ENCODE data around the gene OSBPL5. TPM values are rescaled to one million over a fixed set of nuclear protein-coding genes. Genes with fewer than 3 reads are reported as not detected.
A peak's percentile ranks its signal among the peaks of the same experiment; 100 is the strongest.

OSBPL5 gene
- total and polyA plus RNA-seq, 11 donors = 10.1 to 27.7 (median 16.4) TPM

DNA sequence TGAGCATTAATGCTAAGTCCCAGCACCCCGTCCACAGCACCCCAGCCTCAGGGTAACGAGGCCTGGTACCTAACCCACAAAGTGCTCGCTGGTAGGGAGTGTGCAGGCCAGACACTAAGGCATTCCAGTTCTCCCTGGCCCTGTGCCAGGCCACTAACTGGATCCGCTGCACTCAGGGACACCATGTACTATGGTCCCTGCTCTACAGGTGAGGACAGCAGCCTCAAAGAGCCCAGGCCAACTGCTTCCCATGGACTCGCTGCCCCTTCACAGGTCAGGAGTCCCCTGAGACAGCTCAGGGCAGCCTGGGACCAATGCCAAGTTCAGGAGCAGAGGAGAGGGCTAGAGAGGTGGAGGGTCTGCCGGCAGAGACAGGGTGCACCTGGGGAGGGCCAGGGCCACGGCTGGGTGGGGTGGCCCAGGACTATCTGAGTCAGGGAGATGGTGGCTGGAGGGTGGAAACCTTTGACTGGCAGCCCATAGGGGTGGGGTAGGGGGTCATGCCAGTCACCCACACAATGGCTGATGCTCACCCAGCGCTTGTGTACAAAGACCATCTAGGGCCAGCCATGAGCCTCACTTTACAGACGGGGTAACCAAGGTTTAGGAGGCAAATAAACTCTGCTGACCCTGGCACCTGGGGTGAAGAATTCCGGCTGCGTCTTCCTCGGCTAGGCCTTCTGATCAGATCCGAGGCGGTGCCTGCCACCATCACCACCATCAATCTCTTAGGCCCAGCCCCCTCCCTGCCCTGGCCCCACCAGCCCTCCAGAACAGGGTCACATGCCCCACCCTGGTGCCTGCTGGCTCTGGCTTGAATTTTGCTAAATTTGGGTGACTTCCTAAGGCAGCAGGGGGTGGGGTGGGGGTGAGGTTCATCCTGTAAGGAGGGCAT lies 5.6 kb downstream of the OSBPL5 start:
- DNase-seq = peak in 3 of 5 donors; percentile 85 to 89 (median 86)
- no peak for TF ChIP-seq POLR2A (IDR thresholded peaks at IDR 0.05)
- TF ChIP-seq, protein P1, sequence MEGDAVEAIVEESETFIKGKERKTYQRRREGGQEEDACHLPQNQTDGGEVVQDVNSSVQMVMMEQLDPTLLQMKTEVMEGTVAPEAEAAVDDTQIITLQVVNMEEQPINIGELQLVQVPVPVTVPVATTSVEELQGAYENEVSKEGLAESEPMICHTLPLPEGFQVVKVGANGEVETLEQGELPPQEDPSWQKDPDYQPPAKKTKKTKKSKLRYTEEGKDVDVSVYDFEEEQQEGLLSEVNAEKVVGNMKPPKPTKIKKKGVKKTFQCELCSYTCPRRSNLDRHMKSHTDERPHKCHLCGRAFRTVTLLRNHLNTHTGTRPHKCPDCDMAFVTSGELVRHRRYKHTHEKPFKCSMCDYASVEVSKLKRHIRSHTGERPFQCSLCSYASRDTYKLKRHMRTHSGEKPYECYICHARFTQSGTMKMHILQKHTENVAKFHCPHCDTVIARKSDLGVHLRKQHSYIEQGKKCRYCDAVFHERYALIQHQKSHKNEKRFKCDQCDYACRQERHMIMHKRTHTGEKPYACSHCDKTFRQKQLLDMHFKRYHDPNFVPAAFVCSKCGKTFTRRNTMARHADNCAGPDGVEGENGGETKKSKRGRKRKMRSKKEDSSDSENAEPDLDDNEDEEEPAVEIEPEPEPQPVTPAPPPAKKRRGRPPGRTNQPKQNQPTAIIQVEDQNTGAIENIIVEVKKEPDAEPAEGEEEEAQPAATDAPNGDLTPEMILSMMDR (IDR thresholded peaks at IDR 0.05) = no peak

DNA sequence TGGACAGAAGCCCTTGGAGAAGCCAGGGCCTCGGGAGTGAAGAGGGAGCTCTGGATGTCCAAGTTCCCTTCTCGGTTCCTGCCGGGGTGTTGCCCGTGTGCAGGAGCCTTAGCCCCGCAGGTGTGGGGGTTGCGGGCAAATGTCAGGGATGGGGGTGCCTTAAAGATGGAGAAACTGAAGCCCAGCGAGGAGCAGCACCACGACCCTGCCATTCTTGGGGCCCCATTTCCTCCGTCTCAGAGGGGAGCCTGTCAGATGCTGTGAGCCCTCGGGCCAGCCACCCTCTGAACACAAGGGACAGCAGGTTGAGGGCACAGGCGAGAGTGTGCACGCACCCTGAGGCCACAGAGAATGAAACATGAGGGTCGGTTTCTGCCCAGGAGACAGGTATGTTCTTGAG lies 6.3 kb downstream of the OSBPL5 start:
- peaks cover 12 to 90% (median 73%) of the 10 kb centered on the region in 12 donors for H3K4me1 ChIP-seq
- H3K4me3 ChIP-seq = peak overlapping the region in 1 of 12 donors; percentile 48
- DNase-seq (peak in 2 of 5 donors; percentile 16 to 23), ATAC-seq (no peak)
- no peaks in the 10 kb centered on the region for H3K27me3 ChIP-seq
- WGBS, 4 donors = 86 to 97% (median 91%) methylated on average over 12 to 13 of the region's 13 CpGs
- peak overlapping the region in 3 of 12 donors; percentile 78 to 88 (median 80) for H3K27ac ChIP-seq
- intact Hi-C loops (cut with DNase I) = no loop called here
- TF ChIP-seq POLR2A (IDR thresholded peaks at IDR 0.05) = no peak
- TF ChIP-seq, protein P1 (IDR thresholded peaks at IDR 0.05) = no peak
- H3K9me3 ChIP-seq = no peaks in the 10 kb centered on the region
- no peaks in the 10 kb centered on the region for H3K36me3 ChIP-seq

More for the DNA sequence above, 5.6 kb downstream of the OSBPL5 start:
- peak overlapping the region; percentile 7 to 88 (median 65) for H3K27ac ChIP-seq
- ATAC-seq = peak; percentile 43 to 56 (median 50)
- H3K36me3 ChIP-seq = no peaks in the 10 kb centered on the region
- no peaks in the 10 kb centered on the region for H3K27me3 ChIP-seq
- H3K4me1 ChIP-seq = peaks cover 11 to 90% (median 72%) of the 10 kb centered on the region in 12 donors
- WGBS, 4 donors = 32 to 56% (median 38%) methylated on average over 3 to 14 of the region's 14 CpGs
- peak overlapping the region; percentile 6 to 65 (median 58) for H3K4me3 ChIP-seq
- no peaks in the 10 kb centered on the region for H3K9me3 ChIP-seq
- intact Hi-C loops (cut with DNase I) = loop anchor here in 4 of 10 donors (5.0 to 10.0 kb wide), 3 partner anchors 32 to 105 kb away; partner anchors contain the start of gene CARS1 (in 2 of the 4)

DNA sequence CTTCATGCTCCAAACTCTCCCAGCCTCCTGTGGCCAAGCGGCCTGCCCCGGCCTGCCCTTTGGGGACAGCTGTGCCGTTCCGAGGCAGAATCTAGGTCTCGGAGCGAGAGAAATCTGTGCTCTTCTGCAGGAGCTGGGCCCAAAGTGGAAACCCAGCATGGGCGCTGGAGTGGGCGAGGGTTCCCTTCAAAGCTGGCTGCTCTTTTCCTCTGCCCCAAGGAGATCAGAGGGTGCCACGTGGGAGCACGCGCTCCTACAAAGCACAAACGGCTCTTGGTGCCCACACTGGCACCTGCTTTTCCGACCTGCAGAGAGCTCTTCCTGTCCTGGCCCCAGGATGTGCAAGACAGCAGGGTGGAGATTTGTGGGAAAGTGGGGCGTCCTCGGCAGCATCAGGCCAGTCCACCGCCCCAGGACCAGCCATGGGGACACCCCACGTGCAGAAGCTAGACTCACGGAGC lies 6.9 kb downstream of the OSBPL5 start:
- no peak overlapping the region for H3K4me3 ChIP-seq
- no peaks in the 10 kb centered on the region for H3K36me3 ChIP-seq
- DNase-seq (peak in 3 of 5 donors; percentile 18 to 25 (median 23)), ATAC-seq (no peak)
- peaks cover 12 to 90% (median 73%) of the 10 kb centered on the region in 12 donors for H3K4me1 ChIP-seq
- peak overlapping the region in 1 of 12 donors; percentile 88 for H3K27ac ChIP-seq
- 93 to 96% (median 95%) methylated on average over 14 to 18 of the region's 18 CpGs for WGBS, 4 donors
- no peaks in the 10 kb centered on the region for H3K9me3 ChIP-seq
- no peaks in the 10 kb centered on the region for H3K27me3 ChIP-seq
- TF ChIP-seq POLR2A (IDR thresholded peaks at IDR 0.05) = no peak
- TF ChIP-seq, protein P1 (IDR thresholded peaks at IDR 0.05) = no peak
- intact Hi-C loops (cut with DNase I) = no loop called here

Data from heart left ventricle (tissue), 16 donors.